ENCODE data around the gene CAMSAP1.
"Not testable (repeated sequence)": the region's sequence is repeated elsewhere in the genome, so short reads cannot be mapped to it uniquely, and the experiment has no call there.

The CAMSAP1 gene

DNA sequence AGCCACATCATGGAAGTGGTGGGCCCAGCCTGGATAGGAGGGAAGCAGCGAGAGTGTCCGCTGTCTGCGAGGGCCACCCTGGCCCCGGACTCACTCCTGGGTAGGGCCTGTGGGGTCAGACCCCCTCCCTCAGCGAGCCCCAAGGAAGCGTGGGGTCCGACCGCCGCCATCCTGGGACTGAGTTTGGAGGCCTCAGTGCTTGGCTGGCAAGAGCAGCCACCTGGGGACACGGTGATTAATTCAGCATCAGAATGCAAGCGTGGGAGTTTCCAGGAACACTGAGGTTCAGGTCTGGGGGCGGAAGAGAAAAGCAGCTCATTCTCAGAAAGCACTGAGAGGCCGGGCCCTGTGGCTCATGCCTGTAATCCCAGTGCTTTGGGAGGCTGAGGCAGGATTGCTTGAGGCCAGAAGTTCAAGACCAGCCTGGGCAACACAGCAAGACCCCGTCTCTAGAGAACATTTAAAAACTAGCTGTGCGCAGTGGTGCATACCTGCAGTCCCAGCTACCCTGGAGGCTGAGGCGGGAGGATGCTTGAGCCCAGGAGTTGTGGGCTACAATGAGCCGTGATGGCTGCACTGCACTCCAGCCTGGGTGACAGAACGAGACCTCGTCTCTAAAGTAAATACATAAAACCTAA is 18.3 kb upstream of the CAMSAP1 start:
- peaks cover 10% of the 10 kb centered on the region for H3K36me3 ChIP-seq (ENCODE audit: control insufficient read depth, insufficient read depth, low read length)
- H3K27ac ChIP-seq (ENCODE audit: low read depth, low read length): no peak overlapping the region
- H3K9me3 ChIP-seq (ENCODE audit: control insufficient read depth, insufficient read depth, low read depth, low read length): no peaks in the 10 kb centered on the region
- H3K27me3 ChIP-seq (ENCODE audit: control insufficient read depth, insufficient read depth, low read length): no peaks in the 10 kb centered on the region
- H3K9ac ChIP-seq (ENCODE audit: low read length): no peak overlapping the region
- H3K4me3 ChIP-seq (ENCODE audit: low read depth, low read length): no peak overlapping the region
- no peaks in the 10 kb centered on the region for H3K4me1 ChIP-seq (ENCODE audit: control insufficient read depth, insufficient read depth, low read length)

DNA sequence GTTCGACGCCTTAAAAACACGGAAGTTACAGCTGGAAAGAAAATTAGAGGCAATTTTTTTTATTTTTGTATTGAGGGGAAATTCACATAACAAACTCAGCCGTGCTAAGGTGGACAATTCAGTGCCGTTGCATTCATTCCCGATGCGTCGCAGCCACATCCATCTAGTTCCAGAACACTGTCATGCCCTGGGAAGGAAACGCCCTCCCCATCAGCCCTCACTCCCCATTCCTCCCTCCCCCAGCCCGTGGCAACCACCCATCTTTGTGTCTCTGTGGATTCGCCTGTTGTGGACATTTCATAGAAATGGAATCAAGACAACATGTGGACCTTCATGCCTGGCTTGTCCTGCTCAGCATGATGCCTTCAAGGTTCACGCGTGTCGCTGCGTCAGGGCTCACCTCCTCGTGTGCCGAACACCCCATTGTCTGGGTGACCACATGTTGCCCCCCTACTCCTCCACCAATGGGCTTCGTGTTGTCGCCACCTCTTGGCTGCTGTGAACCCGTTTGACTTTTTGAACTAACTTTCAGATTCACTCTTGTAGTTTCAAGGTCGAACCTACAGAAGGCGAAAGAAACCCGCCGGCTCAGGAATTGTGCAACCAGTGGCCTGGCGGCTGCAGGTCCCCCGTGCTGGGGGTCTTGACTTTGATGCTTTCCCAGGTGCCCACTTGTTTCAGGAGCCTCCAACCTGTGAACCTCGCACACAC is 17.4 kb upstream of the CAMSAP1 start:
- H3K9me3 ChIP-seq (ENCODE audit: control insufficient read depth, insufficient read depth, low read depth, low read length): no peaks in the 10 kb centered on the region
- H3K36me3 ChIP-seq (ENCODE audit: control insufficient read depth, insufficient read depth, low read length): peaks cover 7% of the 10 kb centered on the region; the same call in 1 of the 2 replicates
- no peak overlapping the region for H3K27ac ChIP-seq (ENCODE audit: low read depth, low read length)
- H3K9ac ChIP-seq (ENCODE audit: low read length): no peak overlapping the region
- H3K4me3 ChIP-seq (ENCODE audit: low read depth, low read length): no peak overlapping the region
- H3K4me1 ChIP-seq (ENCODE audit: control insufficient read depth, insufficient read depth, low read length): no peaks in the 10 kb centered on the region
- H3K27me3 ChIP-seq (ENCODE audit: control insufficient read depth, insufficient read depth, low read length): no peaks in the 10 kb centered on the region

DNA sequence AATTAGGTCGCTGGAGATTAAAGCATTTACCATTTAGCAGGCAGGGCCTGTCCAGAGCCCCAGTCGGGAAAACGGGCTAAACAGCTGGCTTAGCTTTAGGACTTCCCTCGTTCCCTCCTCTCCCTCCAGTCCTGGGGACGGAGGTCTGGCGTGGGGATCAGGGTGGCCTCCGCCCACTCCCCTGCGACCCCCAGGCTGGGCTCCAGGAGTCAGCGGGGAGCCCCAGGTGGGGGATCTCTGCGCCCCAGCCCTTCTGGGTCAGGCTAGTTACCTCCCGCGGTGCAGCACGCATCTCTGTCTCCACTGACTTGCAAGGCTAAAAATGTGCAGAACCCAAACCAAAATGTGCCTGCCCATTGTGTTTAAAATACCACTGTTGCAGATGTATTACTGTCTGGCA is 16.2 kb upstream of the CAMSAP1 start:
- H3K36me3 ChIP-seq (ENCODE audit: control insufficient read depth, insufficient read depth, low read length): peaks cover 7% of the 10 kb centered on the region; the same call in 1 of the 2 replicates

DNA sequence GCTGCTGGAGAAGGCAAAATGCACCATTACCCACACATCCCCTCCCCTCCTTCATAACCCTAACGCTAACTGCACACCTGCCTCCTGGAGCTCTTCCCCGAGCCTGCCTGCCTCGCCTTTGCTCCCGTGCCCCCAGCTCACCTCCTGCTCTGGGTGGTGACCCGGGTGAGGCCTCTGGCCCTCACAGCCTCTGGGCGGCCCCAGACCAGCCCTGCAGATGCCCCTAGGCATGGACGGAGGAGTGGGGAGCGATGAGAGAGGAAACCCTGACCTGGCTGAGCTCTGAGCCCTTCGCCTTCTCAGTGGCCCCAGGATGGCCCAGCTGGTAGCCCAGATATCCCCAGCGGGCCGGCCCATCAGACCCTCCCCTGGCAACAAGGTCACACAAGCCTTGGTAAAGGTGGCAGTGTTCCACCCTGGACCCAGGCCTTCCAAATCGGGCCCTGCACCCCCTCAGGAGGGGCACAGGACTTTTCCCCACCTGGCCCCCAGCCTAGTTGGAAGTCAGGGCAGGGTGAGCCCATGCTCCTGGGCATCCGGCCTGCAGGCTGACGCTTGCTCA is 14.5 kb upstream of the CAMSAP1 start:
- no peaks in the 10 kb centered on the region for H3K27me3 ChIP-seq (ENCODE audit: control insufficient read depth, insufficient read depth, low read length)
- H3K4me1 ChIP-seq (ENCODE audit: control insufficient read depth, insufficient read depth, low read length): no peaks in the 10 kb centered on the region
- H3K4me3 ChIP-seq (ENCODE audit: low read depth, low read length): no peak overlapping the region
- H3K36me3 ChIP-seq (ENCODE audit: control insufficient read depth, insufficient read depth, low read length): peaks cover 9% of the 10 kb centered on the region
- H3K9ac ChIP-seq (ENCODE audit: low read length): no peak overlapping the region
- H3K27ac ChIP-seq (ENCODE audit: low read depth, low read length): no peak overlapping the region
- H3K9me3 ChIP-seq (ENCODE audit: control insufficient read depth, insufficient read depth, low read depth, low read length): peaks cover 29% of the 10 kb centered on the region

More for the DNA sequence above, 16.2 kb upstream of the CAMSAP1 start:
- no peak overlapping the region for H3K9ac ChIP-seq (ENCODE audit: low read length)
- H3K27ac ChIP-seq (ENCODE audit: low read depth, low read length): no peak overlapping the region
- no peak overlapping the region for H3K4me3 ChIP-seq (ENCODE audit: low read depth, low read length)
- H3K27me3 ChIP-seq (ENCODE audit: control insufficient read depth, insufficient read depth, low read length): no peaks in the 10 kb centered on the region
- H3K4me1 ChIP-seq (ENCODE audit: control insufficient read depth, insufficient read depth, low read length): no peaks in the 10 kb centered on the region
- H3K9me3 ChIP-seq (ENCODE audit: control insufficient read depth, insufficient read depth, low read depth, low read length): peaks cover 12% of the 10 kb centered on the region

DNA sequence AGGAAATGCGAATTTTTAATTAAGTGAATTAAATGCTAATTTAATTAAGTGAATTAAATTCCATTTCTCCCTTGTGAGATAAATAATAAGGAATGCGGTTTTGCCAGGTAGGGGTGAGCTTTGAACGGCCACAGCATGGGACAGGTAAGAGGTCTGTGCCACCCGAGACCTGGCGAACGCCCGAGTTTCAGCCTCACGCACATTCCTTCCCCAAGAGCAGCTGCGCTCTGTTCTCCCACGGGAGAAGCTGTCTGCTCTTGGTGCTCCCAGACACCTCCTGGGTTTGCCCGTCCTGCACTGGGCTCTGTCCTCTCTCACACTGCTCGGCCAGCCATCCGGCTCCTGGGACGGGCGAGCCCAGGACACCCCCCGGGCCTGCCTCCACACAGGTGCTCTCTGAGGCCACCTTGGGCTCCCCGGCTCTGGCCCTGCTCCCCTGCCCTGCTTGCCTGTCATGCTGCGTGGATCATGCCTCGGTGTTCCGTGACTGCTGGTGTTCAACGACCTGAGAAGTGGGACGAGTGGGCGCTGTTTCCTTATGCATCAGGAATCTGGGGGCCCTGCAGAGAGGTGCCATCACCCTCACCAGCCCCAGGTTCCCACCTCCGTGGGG is 13.7 kb upstream of the CAMSAP1 start:
- no peak overlapping the region for H3K27ac ChIP-seq (ENCODE audit: low read depth, low read length)
- H3K4me3 ChIP-seq (ENCODE audit: low read depth, low read length): no peak overlapping the region
- H3K4me1 ChIP-seq (ENCODE audit: control insufficient read depth, insufficient read depth, low read length): no peaks in the 10 kb centered on the region
- no peaks in the 10 kb centered on the region for H3K27me3 ChIP-seq (ENCODE audit: control insufficient read depth, insufficient read depth, low read length)
- peaks cover 36% of the 10 kb centered on the region for H3K9me3 ChIP-seq (ENCODE audit: control insufficient read depth, insufficient read depth, low read depth, low read length)
- H3K36me3 ChIP-seq (ENCODE audit: control insufficient read depth, insufficient read depth, low read length): peaks cover 17% of the 10 kb centered on the region
- H3K9ac ChIP-seq (ENCODE audit: low read length): no peak overlapping the region

DNA sequence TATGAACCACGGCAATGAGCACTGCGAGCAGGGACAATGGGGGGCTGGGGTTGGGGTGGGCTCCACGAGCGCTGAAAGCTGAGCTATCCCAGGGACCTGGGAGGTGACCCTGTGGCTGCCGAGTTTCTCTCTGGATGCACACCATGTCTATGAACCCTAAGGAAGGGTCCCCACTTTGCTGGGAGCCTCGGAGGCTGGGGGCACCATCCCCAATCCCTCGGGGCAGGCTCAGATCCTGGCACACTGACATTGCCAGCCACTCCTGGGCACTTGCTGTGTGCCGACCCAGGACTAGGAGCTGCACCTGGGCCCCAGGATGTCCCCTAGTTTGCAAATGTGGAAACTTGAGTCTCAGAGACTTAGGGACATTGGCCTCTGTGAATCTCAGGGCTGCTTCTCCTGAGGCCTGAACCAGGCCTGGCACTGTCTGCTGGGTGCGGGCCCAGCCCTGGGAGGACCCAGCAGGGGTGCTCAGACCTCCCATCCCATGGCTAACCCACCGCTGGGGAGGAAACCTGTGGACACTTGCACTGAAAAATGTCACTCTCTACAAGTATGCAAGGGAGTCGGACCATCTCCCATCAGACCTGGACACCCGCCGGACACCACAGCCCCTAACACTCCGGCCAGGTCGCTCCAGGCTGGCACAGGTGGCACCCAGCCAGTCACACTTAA is 13.0 kb upstream of the CAMSAP1 start:
- Histone ChIP-seq H3K4me3 (ENCODE audit: low read depth, low read length) (no peak overlapping the region), H3K36me3 (ENCODE audit: control insufficient read depth, insufficient read depth, low read length) (peaks cover 24% of the 10 kb centered on the region), H3K27ac (ENCODE audit: low read depth, low read length) (no peak overlapping the region), H3K27me3 (ENCODE audit: control insufficient read depth, insufficient read depth, low read length) (no peaks in the 10 kb centered on the region), H3K9me3 (ENCODE audit: control insufficient read depth, insufficient read depth, low read depth, low read length) (peaks cover 43% of the 10 kb centered on the region), H3K9ac (ENCODE audit: low read length) (no peak overlapping the region), H3K4me1 (ENCODE audit: control insufficient read depth, insufficient read depth, low read length) (no peaks in the 10 kb centered on the region)

DNA sequence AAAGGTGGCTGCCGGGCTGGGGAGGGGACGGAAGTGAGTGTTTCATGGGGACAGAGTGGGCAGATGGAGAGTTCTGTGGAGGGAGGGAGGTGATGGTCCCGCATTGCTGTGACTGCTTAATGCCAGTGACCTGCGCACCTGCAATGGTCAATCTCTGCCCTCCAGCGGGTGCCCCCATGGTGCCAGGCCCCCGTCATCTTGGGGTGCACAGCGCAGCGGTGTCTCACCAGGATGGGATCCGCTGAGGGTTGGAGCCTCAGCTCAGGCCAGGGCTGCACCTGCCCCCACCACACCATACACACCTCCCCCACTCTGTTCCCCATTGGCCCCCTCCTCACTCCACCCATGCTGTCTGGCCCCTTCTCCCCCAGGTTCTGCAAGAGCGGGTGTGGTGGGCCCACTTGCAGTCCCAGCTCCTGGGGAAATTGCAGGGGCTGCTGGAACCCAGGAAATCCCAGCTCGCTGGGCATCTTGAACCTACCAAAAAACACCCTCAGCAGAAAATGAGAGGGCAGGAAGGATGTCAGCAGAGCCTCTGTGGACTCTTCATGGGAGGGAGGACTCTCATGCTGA is 12.1 kb upstream of the CAMSAP1 start:
- Histone ChIP-seq H3K36me3 (ENCODE audit: control insufficient read depth, insufficient read depth, low read length) (peaks cover 30% of the 10 kb centered on the region), H3K4me3 (ENCODE audit: low read depth, low read length) (no peak overlapping the region), H3K9ac (ENCODE audit: low read length) (no peak overlapping the region), H3K27ac (ENCODE audit: low read depth, low read length) (no peak overlapping the region), H3K27me3 (ENCODE audit: control insufficient read depth, insufficient read depth, low read length) (no peaks in the 10 kb centered on the region), H3K4me1 (ENCODE audit: control insufficient read depth, insufficient read depth, low read length) (no peaks in the 10 kb centered on the region), H3K9me3 (ENCODE audit: control insufficient read depth, insufficient read depth, low read depth, low read length) (peaks cover 53% of the 10 kb centered on the region)

DNA sequence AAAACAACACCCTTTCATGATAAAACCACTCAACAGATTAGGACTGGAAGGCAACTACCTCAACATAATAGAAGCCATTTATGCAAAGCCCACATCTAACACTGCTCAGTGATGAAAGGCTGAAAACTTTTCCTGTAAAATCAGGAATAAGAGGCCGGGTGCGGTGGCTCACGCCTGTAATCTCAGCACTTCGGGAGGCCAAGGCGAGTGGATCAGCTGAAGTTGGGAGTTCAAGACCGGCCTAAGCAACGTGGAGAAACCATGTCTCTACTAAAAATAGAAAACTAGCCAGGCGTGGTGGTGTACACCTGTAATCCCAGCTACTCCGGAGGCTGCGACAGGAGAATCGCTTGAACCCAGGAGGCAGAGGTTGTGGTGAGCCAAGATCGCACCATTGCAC is 8.9 kb upstream of the CAMSAP1 start:
- H3K4me1 ChIP-seq (ENCODE audit: control insufficient read depth, insufficient read depth, low read length); H3K4me3 ChIP-seq (ENCODE audit: low read depth, low read length); H3K9ac ChIP-seq (ENCODE audit: low read length); H3K27me3 ChIP-seq (ENCODE audit: control insufficient read depth, insufficient read depth, low read length); H3K27ac ChIP-seq (ENCODE audit: low read depth, low read length): not testable (repeated sequence)
- Histone ChIP-seq H3K36me3 (ENCODE audit: control insufficient read depth, insufficient read depth, low read length) (peaks cover 51% of the 10 kb centered on the region), H3K9me3 (ENCODE audit: control insufficient read depth, insufficient read depth, low read depth, low read length) (peaks cover 74% of the 10 kb centered on the region)

DNA sequence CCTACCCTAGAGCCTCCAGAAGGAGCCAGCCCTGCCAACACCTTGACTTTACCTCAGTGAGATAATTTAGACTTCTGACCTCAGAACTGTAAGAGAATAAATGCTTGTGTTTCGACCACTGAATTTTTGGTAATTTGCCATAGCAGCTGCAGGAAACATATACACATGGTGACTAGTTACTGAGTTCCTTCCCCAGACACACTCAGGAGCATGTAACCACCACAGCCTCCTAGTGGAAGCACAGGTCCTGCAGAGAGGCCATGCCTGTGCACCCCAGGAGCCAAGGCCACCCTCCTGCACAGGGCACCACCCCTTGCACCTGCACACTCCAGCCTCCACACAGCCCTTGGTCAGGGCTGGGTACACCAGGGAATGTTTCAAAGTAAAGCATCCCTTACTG is 7.6 kb upstream of the CAMSAP1 start:
- Histone ChIP-seq H3K9ac (ENCODE audit: low read length) (no peak overlapping the region), H3K4me3 (ENCODE audit: low read depth, low read length) (no peak overlapping the region), H3K27me3 (ENCODE audit: control insufficient read depth, insufficient read depth, low read length) (no peaks in the 10 kb centered on the region), H3K36me3 (ENCODE audit: control insufficient read depth, insufficient read depth, low read length) (peaks cover 64% of the 10 kb centered on the region), H3K27ac (ENCODE audit: low read depth, low read length) (no peak overlapping the region), H3K9me3 (ENCODE audit: control insufficient read depth, insufficient read depth, low read depth, low read length) (peaks cover 76% of the 10 kb centered on the region), H3K4me1 (ENCODE audit: control insufficient read depth, insufficient read depth, low read length) (no peaks in the 10 kb centered on the region)

DNA sequence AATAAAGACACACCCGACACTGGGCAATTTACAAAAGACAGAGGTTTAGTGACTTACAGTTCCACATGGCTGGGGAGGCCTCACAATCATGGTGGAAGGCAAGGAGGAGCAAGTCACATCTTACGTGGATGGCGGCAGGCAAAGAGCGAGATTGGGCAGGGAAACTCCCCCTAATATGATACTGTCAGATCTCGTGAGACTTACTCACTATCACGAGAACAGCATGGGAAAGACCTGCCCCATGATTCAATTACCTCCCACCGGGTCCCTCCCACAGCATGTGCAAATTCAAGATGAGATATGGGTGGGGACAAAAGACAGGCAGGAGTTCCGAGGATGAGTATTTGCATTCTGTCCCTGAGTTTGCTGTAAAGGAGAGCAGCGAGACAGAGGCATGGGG is 3.9 kb upstream of the CAMSAP1 start:
- not testable (repeated sequence) for H3K27me3 ChIP-seq (ENCODE audit: control insufficient read depth, insufficient read depth, low read length); H3K9ac ChIP-seq (ENCODE audit: low read length); H3K27ac ChIP-seq (ENCODE audit: low read depth, low read length); H3K4me1 ChIP-seq (ENCODE audit: control insufficient read depth, insufficient read depth, low read length); H3K4me3 ChIP-seq (ENCODE audit: low read depth, low read length)
- H3K9me3 ChIP-seq (ENCODE audit: control insufficient read depth, insufficient read depth, low read depth, low read length): peaks cover 45% of the 10 kb centered on the region
- peaks cover 60% of the 10 kb centered on the region for H3K36me3 ChIP-seq (ENCODE audit: control insufficient read depth, insufficient read depth, low read length)
